ENCODE results near the gene LRRFIP2. TPM values are rescaled to one million over a fixed set of nuclear protein-coding genes. Genes with fewer than 3 reads are reported as not detected.
"Not testable (repeated sequence)": the region's sequence is repeated elsewhere in the genome, so short reads cannot be mapped to it uniquely, and the experiment has no call there.

Gene LRRFIP2
- polyA plus RNA-seq, 1 experiment, result 43.9 TPM

DNA sequence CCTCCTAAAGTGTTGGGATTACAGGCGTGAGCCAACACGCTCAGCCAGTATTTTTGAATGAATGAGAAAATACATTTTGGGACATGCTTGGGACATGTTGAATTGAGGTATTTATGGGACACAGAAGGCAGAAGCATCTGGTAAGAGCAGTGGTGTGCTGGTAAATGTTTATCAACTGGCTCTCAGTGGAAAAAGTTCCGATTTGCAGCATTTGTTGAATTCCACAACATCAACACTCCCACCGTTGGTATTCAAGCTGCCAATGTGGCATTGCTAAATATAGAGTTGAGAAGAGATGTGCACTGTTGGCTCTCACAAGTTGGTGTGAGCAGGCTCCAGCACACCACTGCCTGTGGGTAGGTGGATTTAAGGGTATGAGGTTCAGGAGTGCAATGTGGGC lies 35.8 kb upstream of the LRRFIP2 start:
- ChIA-PET CTCF (interaction anchor here (1.6 to 2.1 kb wide), 3 partner anchors 10 to 252 kb away, joined by 4 to 10 read pairs (median 8); no protein-coding TSS in a partner anchor), POLR2A (interaction anchor here (0.6 kb wide), 1 partner anchor 218 kb away, joined by 3 read pairs; no protein-coding TSS in a partner anchor)
- Histone ChIP-seq H3K27me3 (ENCODE audit: control insufficient read depth, insufficient read depth, low read length) (no peaks in the 10 kb centered on the region), H3K36me3 (ENCODE audit: control insufficient read depth, insufficient read depth, low read length) (no peaks in the 10 kb centered on the region), H3K4me3 (ENCODE audit: low read depth, low read length) (no peak overlapping the region)
- TF ChIP-seq, protein P1, sequence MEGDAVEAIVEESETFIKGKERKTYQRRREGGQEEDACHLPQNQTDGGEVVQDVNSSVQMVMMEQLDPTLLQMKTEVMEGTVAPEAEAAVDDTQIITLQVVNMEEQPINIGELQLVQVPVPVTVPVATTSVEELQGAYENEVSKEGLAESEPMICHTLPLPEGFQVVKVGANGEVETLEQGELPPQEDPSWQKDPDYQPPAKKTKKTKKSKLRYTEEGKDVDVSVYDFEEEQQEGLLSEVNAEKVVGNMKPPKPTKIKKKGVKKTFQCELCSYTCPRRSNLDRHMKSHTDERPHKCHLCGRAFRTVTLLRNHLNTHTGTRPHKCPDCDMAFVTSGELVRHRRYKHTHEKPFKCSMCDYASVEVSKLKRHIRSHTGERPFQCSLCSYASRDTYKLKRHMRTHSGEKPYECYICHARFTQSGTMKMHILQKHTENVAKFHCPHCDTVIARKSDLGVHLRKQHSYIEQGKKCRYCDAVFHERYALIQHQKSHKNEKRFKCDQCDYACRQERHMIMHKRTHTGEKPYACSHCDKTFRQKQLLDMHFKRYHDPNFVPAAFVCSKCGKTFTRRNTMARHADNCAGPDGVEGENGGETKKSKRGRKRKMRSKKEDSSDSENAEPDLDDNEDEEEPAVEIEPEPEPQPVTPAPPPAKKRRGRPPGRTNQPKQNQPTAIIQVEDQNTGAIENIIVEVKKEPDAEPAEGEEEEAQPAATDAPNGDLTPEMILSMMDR (IDR thresholded peaks at IDR 0.05; ENCODE audit: insufficient read depth, low read depth, low read length), result no peak
- DNase-seq (ENCODE audit: low read depth), result peak; percentile 64

DNA sequence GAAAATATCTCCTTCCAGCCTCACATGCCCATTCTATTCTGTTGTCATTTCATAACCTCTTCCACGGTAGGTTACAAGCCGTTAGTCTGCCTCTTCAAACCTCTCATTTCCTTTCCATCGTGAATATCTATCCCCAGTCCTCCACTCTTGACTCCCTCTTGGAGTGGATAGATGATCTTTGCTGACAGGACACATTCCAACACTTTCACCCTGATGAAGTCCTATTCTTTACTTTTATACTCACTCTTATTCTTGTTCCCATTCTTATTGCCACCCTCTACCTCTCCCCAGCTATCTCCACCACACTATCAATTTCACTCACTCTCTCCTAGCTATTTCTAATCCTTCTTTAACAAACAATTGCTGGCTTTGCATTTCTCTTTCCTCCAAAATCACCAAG lies 34.2 kb upstream of the LRRFIP2 start:
- H3K36me3 ChIP-seq (ENCODE audit: control insufficient read depth, insufficient read depth, low read length); POLR2A ChIA-PET; H3K27me3 ChIP-seq (ENCODE audit: control insufficient read depth, insufficient read depth, low read length); H3K4me3 ChIP-seq (ENCODE audit: low read depth, low read length); DNase-seq (ENCODE audit: low read depth); CTCF ChIA-PET: not testable (repeated sequence)

DNA sequence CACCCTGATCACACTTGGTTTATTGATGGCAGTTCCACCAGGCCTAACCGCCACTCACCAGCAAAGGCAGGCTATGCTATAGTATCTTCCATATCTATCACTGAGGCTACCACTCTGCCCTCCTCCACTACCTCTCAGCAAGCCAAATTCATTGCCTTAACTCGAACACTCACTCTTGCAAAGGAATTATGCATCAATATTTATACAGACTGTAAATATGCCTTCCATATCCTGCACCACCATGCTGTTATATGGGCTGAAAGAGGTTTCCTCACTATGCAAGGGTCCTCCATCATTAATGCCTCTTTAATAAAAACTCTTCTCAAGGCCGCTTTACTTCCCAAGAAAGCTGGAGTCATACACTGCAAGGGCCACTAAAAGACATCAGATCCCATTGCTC lies 33.6 kb upstream of the LRRFIP2 start:
- H3K27me3 ChIP-seq (ENCODE audit: control insufficient read depth, insufficient read depth, low read length); CTCF ChIA-PET; DNase-seq (ENCODE audit: low read depth); POLR2A ChIA-PET; H3K4me3 ChIP-seq (ENCODE audit: low read depth, low read length); H3K36me3 ChIP-seq (ENCODE audit: control insufficient read depth, insufficient read depth, low read length): not testable (repeated sequence)

DNA sequence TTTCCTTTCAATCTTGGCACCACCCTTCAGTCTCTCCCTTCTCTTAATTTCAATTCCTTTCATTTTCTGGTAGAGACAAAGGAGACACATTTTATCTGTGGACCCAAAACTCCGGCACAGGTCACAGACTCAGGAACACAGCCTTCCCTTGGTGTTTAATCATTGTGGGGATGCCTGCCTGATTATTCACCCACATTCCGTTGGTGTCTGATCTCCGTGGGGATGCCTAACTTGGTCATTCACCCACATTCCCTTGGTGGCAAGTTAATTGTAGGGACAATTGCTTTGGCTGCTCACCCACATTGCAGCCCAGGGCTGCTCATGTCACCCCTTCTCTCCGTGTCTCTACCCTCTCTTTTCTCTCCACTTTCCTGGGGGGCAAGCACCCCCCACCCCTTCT lies 31.7 kb upstream of the LRRFIP2 start:
- CTCF ChIA-PET, result not testable (repeated sequence)

DNA sequence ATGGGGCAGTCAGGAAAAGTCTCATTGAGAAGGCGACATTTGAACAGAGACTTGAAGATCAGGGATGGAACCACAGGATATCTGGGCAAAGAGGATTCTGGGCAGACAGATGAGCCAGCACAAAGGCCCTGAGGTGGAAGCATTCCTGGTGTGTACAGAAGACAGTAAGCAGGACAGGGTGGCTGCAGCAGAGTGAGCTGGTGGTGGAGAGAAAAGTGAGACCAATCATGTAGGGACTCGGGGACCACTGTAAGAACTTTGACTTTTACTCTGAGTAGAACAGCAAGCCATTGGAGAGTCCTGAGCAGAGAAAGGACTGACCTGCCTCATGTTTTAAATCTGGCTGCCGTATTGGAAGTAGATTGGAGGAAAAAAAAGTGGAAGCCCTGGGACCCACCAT lies 29.9 kb upstream of the LRRFIP2 start:
- TF ChIP-seq, protein P1 (IDR thresholded peaks at IDR 0.05; ENCODE audit: insufficient read depth, low read depth, low read length), result no peak
- Histone ChIP-seq H3K36me3 (ENCODE audit: control insufficient read depth, insufficient read depth, low read length) (no peaks in the 10 kb centered on the region), H3K27me3 (ENCODE audit: control insufficient read depth, insufficient read depth, low read length) (no peaks in the 10 kb centered on the region), H3K4me3 (ENCODE audit: low read depth, low read length) (no peak overlapping the region)
- POLR2A ChIA-PET, result no interaction called here
- no peak for DNase-seq (ENCODE audit: low read depth)
- CTCF ChIA-PET, result interaction anchor here (0.8 kb wide), 1 partner anchor 13 kb away, joined by 3 read pairs; no protein-coding TSS in a partner anchor

More for the DNA sequence above, 31.7 kb upstream of the LRRFIP2 start:
- H3K27me3 ChIP-seq (ENCODE audit: control insufficient read depth, insufficient read depth, low read length); H3K4me3 ChIP-seq (ENCODE audit: low read depth, low read length); H3K36me3 ChIP-seq (ENCODE audit: control insufficient read depth, insufficient read depth, low read length); POLR2A ChIA-PET; DNase-seq (ENCODE audit: low read depth): not testable (repeated sequence)

DNA sequence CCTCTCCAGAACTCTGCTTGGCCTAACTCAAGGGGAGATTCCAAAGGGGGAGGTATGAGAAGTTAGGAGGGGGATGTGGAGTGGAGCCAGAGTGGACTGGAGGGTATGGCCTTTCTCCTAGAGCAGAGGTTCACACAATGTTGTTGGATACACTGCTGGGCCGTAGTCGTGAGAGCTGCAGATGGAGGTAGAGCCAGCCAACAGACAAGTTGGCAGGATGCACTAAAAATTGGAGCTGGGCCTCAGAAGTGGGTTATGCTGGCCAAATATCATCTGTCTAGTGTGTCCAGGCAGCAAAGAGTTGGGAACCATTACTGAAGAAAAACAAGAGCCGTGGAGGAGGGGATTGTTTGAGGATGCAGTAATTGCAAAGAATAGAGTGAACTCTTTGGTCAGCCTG lies 27.7 kb upstream of the LRRFIP2 start:
- TF ChIP-seq, protein P1 (IDR thresholded peaks at IDR 0.05; ENCODE audit: insufficient read depth, low read depth, low read length), result no peak
- no peak for DNase-seq (ENCODE audit: low read depth)
- H3K36me3 ChIP-seq (ENCODE audit: control insufficient read depth, insufficient read depth, low read length), result no peaks in the 10 kb centered on the region
- H3K4me3 ChIP-seq (ENCODE audit: low read depth, low read length), result no peak overlapping the region
- H3K27me3 ChIP-seq (ENCODE audit: control insufficient read depth, insufficient read depth, low read length), result no peaks in the 10 kb centered on the region
- ChIA-PET POLR2A (no interaction called here), CTCF (no interaction called here)

DNA sequence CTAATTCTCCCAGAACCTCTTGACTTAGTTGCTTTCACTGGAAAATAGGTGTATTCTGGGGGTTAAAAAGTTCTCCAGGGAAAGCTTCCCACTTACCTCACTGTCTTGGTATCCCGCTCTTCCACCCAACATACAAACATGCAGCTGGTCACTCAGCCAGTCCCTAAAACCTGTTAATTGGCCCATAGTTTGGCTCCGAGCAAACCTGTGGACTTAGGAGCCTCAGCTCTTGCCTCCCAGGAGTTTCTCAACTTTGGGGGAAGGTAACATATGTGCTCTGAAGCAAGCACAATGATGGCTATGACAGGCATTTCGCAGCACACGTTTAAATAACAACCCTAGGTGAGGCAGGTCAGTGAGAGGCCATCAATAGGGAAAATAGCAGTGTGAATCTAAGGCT lies 25.8 kb upstream of the LRRFIP2 start:
- no peaks in the 10 kb centered on the region for H3K36me3 ChIP-seq (ENCODE audit: control insufficient read depth, insufficient read depth, low read length)
- ChIA-PET CTCF (interaction anchor here (1.5 kb wide), 1 partner anchor 17 kb away, joined by 6 read pairs; no protein-coding TSS in a partner anchor), POLR2A (no interaction called here)
- DNase-seq (ENCODE audit: low read depth), result no peak
- no peak overlapping the region for H3K4me3 ChIP-seq (ENCODE audit: low read depth, low read length)
- no peaks in the 10 kb centered on the region for H3K27me3 ChIP-seq (ENCODE audit: control insufficient read depth, insufficient read depth, low read length)
- TF ChIP-seq, protein P1 (IDR thresholded peaks at IDR 0.05; ENCODE audit: insufficient read depth, low read depth, low read length), result no peak

Measured in BJ (cell line).